ENCODE data around the gene CCNI. TPM values are rescaled to one million over a fixed set of nuclear protein-coding genes. Genes with fewer than 3 reads are reported as not detected.

The CCNI gene
- total and polyA plus RNA-seq, 2 of the 13 experiments (the other 11 are each of a cell fraction or from before 2014, with no cell fraction given): 43.5 to 122 TPM

DNA sequence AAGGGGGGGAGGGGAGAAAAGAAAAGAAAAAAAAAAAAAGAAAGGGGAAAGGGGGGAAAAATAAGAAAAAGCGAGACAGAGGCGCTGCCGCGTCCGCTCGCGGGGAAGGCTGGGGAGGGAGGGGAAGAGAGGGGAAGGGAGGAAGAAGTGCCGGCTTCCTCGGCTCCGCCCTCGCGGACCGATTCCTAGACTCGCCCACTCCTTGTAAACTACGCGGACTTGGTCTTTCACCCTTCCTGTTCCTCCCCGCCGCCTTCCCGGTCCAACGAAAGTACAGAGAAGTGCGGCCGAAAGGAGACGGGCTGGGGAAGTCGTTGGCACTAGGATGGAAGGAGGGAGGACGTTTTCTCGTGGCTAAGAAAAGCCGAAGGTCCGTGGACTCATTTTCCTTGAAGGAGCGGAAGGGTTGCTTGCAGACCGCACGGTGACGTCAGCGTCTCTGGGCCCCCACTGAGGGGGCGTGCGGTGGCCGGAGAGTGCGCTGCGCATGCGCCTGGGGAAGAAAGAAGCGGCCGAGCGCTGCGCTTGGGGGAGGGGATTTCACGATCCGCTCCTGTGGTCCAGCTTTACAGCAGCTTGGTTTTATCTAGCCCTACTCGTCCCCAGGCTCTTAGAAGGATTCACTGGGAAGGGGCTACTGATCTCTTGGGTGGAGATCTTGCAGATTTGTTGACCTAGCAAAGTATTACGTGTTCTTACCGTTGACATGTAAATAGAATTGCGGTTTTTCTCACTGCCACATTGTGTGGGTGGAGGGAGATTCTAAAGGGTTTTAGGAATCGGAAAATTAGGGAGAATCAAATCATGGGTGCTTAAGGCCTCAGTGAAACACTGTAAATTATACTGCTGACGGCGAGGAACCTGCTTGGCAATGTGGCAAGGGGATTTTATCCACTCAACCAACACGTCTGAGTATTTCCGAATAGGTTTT is at the start of gene CCNI (continued):
- TF ChIP-seq, protein P1, sequence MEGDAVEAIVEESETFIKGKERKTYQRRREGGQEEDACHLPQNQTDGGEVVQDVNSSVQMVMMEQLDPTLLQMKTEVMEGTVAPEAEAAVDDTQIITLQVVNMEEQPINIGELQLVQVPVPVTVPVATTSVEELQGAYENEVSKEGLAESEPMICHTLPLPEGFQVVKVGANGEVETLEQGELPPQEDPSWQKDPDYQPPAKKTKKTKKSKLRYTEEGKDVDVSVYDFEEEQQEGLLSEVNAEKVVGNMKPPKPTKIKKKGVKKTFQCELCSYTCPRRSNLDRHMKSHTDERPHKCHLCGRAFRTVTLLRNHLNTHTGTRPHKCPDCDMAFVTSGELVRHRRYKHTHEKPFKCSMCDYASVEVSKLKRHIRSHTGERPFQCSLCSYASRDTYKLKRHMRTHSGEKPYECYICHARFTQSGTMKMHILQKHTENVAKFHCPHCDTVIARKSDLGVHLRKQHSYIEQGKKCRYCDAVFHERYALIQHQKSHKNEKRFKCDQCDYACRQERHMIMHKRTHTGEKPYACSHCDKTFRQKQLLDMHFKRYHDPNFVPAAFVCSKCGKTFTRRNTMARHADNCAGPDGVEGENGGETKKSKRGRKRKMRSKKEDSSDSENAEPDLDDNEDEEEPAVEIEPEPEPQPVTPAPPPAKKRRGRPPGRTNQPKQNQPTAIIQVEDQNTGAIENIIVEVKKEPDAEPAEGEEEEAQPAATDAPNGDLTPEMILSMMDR (CRISPR knock-in tag; IDR thresholded peaks at IDR 0.05): no peak; the same call in 1 of the 2 replicates
- TF ChIP-seq KDM5B (CRISPR knock-in tag; IDR thresholded peaks at IDR 0.05; ENCODE audit: borderline replicate concordance) (peak; percentile 93), ARID2 (CRISPR knock-in tag; IDR thresholded peaks at IDR 0.05; ENCODE audit: borderline replicate concordance) (peak; percentile 67; the same call in 1 of the 2 replicates), ZNF766 (CRISPR knock-in tag; IDR thresholded peaks at IDR 0.05; ENCODE audit: borderline replicate concordance) (no peak), ZNF709 (CRISPR knock-in tag; IDR thresholded peaks at IDR 0.05) (peak; percentile 92), SMYD3 (CRISPR knock-in tag; IDR thresholded peaks at IDR 0.05) (peak; percentile 91), SRSF1 (optimal IDR thresholded peaks at IDR 0.05; ENCODE audit: low read depth, low read length) (no peak), ZNF552 (CRISPR knock-in tag; IDR thresholded peaks at IDR 0.05; ENCODE audit: borderline replicate concordance) (no peak), ZNF782 (CRISPR knock-in tag; IDR thresholded peaks at IDR 0.05; ENCODE audit: borderline replicate concordance) (0 out of 2 replicates have a peak, but pooled peaks have one; percentile 49), CCDC6 (CRISPR knock-in tag; IDR thresholded peaks at IDR 0.05) (peak; percentile 78), ZNF564 (CRISPR knock-in tag; IDR thresholded peaks at IDR 0.05) (peak; percentile 64), FOXO1 (CRISPR knock-in tag; IDR thresholded peaks at IDR 0.05) (peak; percentile 55; the same call in 1 of the 2 replicates), CBX5 (CRISPR knock-in tag; IDR thresholded peaks at IDR 0.05; ENCODE audit: borderline replicate concordance) (no peak), SP2 (CRISPR knock-in tag; IDR thresholded peaks at IDR 0.05) (peak; percentile 29; the same call in 1 of the 2 replicates), PCBP2 (optimal IDR thresholded peaks at IDR 0.05; ENCODE audit: low read depth, low read length, poor library complexity, severe bottlenecking) (peak; percentile 64), FOXA1 (IDR thresholded peaks at IDR 0.05) (no peak), FOXA1 (CRISPR knock-in tag; IDR thresholded peaks at IDR 0.05) (peak; percentile 71)
- TF ChIP-seq, protein P2, sequence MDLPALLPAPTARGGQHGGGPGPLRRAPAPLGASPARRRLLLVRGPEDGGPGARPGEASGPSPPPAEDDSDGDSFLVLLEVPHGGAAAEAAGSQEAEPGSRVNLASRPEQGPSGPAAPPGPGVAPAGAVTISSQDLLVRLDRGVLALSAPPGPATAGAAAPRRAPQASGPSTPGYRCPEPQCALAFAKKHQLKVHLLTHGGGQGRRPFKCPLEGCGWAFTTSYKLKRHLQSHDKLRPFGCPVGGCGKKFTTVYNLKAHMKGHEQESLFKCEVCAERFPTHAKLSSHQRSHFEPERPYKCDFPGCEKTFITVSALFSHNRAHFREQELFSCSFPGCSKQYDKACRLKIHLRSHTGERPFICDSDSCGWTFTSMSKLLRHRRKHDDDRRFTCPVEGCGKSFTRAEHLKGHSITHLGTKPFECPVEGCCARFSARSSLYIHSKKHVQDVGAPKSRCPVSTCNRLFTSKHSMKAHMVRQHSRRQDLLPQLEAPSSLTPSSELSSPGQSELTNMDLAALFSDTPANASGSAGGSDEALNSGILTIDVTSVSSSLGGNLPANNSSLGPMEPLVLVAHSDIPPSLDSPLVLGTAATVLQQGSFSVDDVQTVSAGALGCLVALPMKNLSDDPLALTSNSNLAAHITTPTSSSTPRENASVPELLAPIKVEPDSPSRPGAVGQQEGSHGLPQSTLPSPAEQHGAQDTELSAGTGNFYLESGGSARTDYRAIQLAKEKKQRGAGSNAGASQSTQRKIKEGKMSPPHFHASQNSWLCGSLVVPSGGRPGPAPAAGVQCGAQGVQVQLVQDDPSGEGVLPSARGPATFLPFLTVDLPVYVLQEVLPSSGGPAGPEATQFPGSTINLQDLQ (CRISPR knock-in tag; IDR thresholded peaks at IDR 0.05): 0 out of 2 replicates have a peak, but pooled peaks have one; percentile 47
- TF ChIP-seq, protein P3, sequence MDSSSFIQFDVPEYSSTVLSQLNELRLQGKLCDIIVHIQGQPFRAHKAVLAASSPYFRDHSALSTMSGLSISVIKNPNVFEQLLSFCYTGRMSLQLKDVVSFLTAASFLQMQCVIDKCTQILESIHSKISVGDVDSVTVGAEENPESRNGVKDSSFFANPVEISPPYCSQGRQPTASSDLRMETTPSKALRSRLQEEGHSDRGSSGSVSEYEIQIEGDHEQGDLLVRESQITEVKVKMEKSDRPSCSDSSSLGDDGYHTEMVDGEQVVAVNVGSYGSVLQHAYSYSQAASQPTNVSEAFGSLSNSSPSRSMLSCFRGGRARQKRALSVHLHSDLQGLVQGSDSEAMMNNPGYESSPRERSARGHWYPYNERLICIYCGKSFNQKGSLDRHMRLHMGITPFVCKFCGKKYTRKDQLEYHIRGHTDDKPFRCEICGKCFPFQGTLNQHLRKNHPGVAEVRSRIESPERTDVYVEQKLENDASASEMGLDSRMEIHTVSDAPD (CRISPR knock-in tag; IDR thresholded peaks at IDR 0.05): 0 out of 2 replicates have a peak, but pooled peaks have one; percentile 55
- TF ChIP-seq, protein P4, sequence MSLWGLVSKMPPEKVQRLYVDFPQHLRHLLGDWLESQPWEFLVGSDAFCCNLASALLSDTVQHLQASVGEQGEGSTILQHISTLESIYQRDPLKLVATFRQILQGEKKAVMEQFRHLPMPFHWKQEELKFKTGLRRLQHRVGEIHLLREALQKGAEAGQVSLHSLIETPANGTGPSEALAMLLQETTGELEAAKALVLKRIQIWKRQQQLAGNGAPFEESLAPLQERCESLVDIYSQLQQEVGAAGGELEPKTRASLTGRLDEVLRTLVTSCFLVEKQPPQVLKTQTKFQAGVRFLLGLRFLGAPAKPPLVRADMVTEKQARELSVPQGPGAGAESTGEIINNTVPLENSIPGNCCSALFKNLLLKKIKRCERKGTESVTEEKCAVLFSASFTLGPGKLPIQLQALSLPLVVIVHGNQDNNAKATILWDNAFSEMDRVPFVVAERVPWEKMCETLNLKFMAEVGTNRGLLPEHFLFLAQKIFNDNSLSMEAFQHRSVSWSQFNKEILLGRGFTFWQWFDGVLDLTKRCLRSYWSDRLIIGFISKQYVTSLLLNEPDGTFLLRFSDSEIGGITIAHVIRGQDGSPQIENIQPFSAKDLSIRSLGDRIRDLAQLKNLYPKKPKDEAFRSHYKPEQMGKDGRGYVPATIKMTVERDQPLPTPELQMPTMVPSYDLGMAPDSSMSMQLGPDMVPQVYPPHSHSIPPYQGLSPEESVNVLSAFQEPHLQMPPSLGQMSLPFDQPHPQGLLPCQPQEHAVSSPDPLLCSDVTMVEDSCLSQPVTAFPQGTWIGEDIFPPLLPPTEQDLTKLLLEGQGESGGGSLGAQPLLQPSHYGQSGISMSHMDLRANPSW (CRISPR knock-in tag; IDR thresholded peaks at IDR 0.05; ENCODE audit: borderline replicate concordance): peak; percentile 75; the same call in 1 of the 2 replicates
